H1 (cell line): ENCODE measurements around the gene LDLRAP1. TPM values are rescaled to one million over a fixed set of nuclear protein-coding genes. Genes with fewer than 3 reads are reported as not detected.

Source experiments
- CTCF ChIA-PET: fragments of 300-600 bp; sonication (Branson Sonifier 250); formaldehyde crosslinking; loops from one replicate; lab custom pipeline; 2021; ENCODE audit not compliant: partially characterized antibody; lab: Charles Lee
- POLR2A ChIA-PET: fragments of 300-600 bp; sonication (Branson Sonifier 250); formaldehyde crosslinking; loops from one replicate; lab custom pipeline; 2021; ENCODE audit warnings: inconsistent platforms; ENCODE audit not compliant: partially characterized antibody; lab: Charles Lee
- DNase-seq, 2 experiments: peaks; one replicate each; pipeline versions ENCODE4 v3.0.0 to v3.0.0-alpha.2; 2010 to 2022; ENCODE audit warnings: low spot score in 2 of 2, low read depth in 1 of 2, mixed read lengths in 1 of 2
- FAIRE-seq: peaks from 2 replicates; lab custom pipeline; 2011; peaks lifted over from hg19 to GRCh38; lab: Jason Lieb, UNC
- H2AFZ ChIP-seq: 2 replicates; pipeline ENCODE4 v1.8.1; 2012; ENCODE audit warnings: low read length, inconsistent platforms
- H2AK5ac ChIP-seq: 2 replicates; pipeline ENCODE4 v1.6.1; 2013; ENCODE audit warnings: low read depth, low read length
- H2BK120ac ChIP-seq: replicated peaks from 2 replicates; pipeline ENCODE3; 2013; ENCODE audit warnings: low read depth, low read length, inconsistent platforms
- H2BK12ac ChIP-seq: 2 replicates; pipeline ENCODE4 v1.6.1; 2013; ENCODE audit warnings: low read depth, low read length
- H2BK15ac ChIP-seq: 2 replicates; pipeline ENCODE4 v1.6.1; 2013; ENCODE audit warnings: low read length
- H2BK20ac ChIP-seq: 2 replicates; pipeline ENCODE4 v1.6.1; 2013; ENCODE audit warnings: low read length
- H2BK5ac ChIP-seq: 2 replicates; pipeline ENCODE4 v1.6.1; 2013; ENCODE audit warnings: low read depth, low read length
- H3K14ac ChIP-seq: 2 replicates; pipeline ENCODE4 v1.6.1; 2013; ENCODE audit warnings: inconsistent platforms; ENCODE audit not compliant: insufficient read length
- H3K18ac ChIP-seq: 2 replicates; pipeline ENCODE4 v1.6.1; 2013; ENCODE audit warnings: low read length; ENCODE audit errors: extremely low read depth
- H3K23ac ChIP-seq: 2 replicates; pipeline ENCODE4 v1.6.1; 2013; ENCODE audit warnings: inconsistent platforms; ENCODE audit not compliant: insufficient read length
- H3K23me2 ChIP-seq: 2 replicates; pipeline ENCODE4 v1.6.1; 2013; ENCODE audit warnings: low read depth, low read length
- H3K27ac ChIP-seq: 2 replicates; pipeline ENCODE4 v1.6.1; 2011; ENCODE audit warnings: low read depth, low read length, inconsistent platforms
- H3K27me3 ChIP-seq, 4 experiments: replicated peaks in 1 of 4; 1 replicate in 1 of 4; 2 replicates in 3 of 4; pipeline versions ENCODE4 v1.6.1 to v1.8.1; 2011 to 2013; ENCODE audit warnings: low read length in 3 of 4, mild to moderate bottlenecking in 3 of 4, inconsistent platforms in 2 of 4, mixed read lengths in 2 of 4, moderate library complexity in 1 of 4; ENCODE audit not compliant: control insufficient read depth in 3 of 4, insufficient read depth in 3 of 4; ENCODE audit errors: extremely low read depth in 1 of 4
- H3K36me3 ChIP-seq, 4 experiments: 2 replicates each; pipeline versions ENCODE4 v1.6.1 to v1.8.1; 2011 to 2013; ENCODE audit warnings: mild to moderate bottlenecking in 4 of 4, low read length in 3 of 4, moderate library complexity in 2 of 4, control low read depth in 1 of 4, inconsistent platforms in 1 of 4; ENCODE audit not compliant: insufficient read depth in 4 of 4, control insufficient read depth in 2 of 4
- H3K4ac ChIP-seq: replicated peaks from 2 replicates; pipeline ENCODE3; 2013; ENCODE audit warnings: low read length, low read depth, mixed read lengths, inconsistent platforms; ENCODE audit not compliant: insufficient read length
- H3K4me1 ChIP-seq, 4 experiments: replicated peaks in 1 of 4; 1 replicate in 1 of 4; 2 replicates in 3 of 4; pipeline versions ENCODE4 v1.6.1 to v1.8.1; 2011 to 2013; ENCODE audit warnings: low read length in 3 of 4, inconsistent platforms in 2 of 4, mixed read lengths in 1 of 4; ENCODE audit not compliant: insufficient read depth in 4 of 4, control insufficient read depth in 3 of 4
- H3K4me2 ChIP-seq, 2 experiments: 2 replicates each; pipeline versions ENCODE4 v1.6.1 to v1.8.1; 2011 to 2013; ENCODE audit warnings: low read depth in 2 of 2, low read length in 2 of 2, control low read depth in 1 of 2, inconsistent platforms in 1 of 2, mild to moderate bottlenecking in 1 of 2; ENCODE audit not compliant: insufficient read depth in 1 of 2
- H3K4me3 ChIP-seq, 4 experiments: fragments of 200-600, 300-600 bp in 1 of 4; sonication (generic), shearing (Covaris generic), sonication (Bioruptor Twin) in 1 of 4; 2 replicates each; pipeline versions ENCODE4 v1.5.1 to v1.8.1; 2011 to 2016; ENCODE audit warnings: low read length in 4 of 4, low read depth in 3 of 4, control low read depth in 2 of 4, inconsistent platforms in 2 of 4, mild to moderate bottlenecking in 2 of 4, mixed read lengths in 1 of 4, moderate library complexity in 1 of 4; ENCODE audit not compliant: insufficient read depth in 2 of 4; ENCODE audit errors: extremely low read depth in 1 of 4
- H3K56ac ChIP-seq: replicated peaks from 2 replicates; pipeline ENCODE3; 2013; ENCODE audit warnings: low read depth, mild to moderate bottlenecking, mixed read lengths, low read length, inconsistent platforms; ENCODE audit not compliant: insufficient read length
- H3K79me1 ChIP-seq: 2 replicates; pipeline ENCODE4 v1.6.1; 2013; ENCODE audit warnings: low read depth, low read length, control low read depth
- H3K79me2 ChIP-seq, 2 experiments: 2 replicates each; pipeline versions ENCODE4 v1.6.1 to v1.8.1; 2012 to 2013; ENCODE audit warnings: low read length in 2 of 2, mild to moderate bottlenecking in 2 of 2, inconsistent platforms in 1 of 2; ENCODE audit not compliant: insufficient read depth in 2 of 2, control insufficient read depth in 1 of 2
- H3K9ac ChIP-seq, 4 experiments: replicated peaks in 1 of 4; 1 replicate in 1 of 4; 2 replicates in 3 of 4; pipeline versions ENCODE4 v1.6.1 to v1.8.1; 2011 to 2013; ENCODE audit warnings: low read depth in 3 of 4, low read length in 3 of 4, control low read depth in 2 of 4, mild to moderate bottlenecking in 2 of 4, moderate library complexity in 2 of 4, inconsistent platforms in 1 of 4; ENCODE audit errors: extremely low read depth in 1 of 4
- H3K9me3 ChIP-seq, 2 experiments: 2 replicates each; pipeline versions ENCODE4 v1.6.1 to v1.8.1; 2012 to 2013; ENCODE audit warnings: mild to moderate bottlenecking in 2 of 2, moderate library complexity in 2 of 2, control low read depth in 1 of 2, inconsistent platforms in 1 of 2, low read depth in 1 of 2, low read length in 1 of 2, mixed read lengths in 1 of 2; ENCODE audit not compliant: insufficient read depth in 2 of 2
- H4K20me1 ChIP-seq, 2 experiments: replicated peaks in 1 of 2; 2 replicates each; pipeline versions ENCODE3 to v1.8.1; 2011 to 2013; ENCODE audit warnings: inconsistent platforms in 2 of 2, low read length in 2 of 2, mild to moderate bottlenecking in 1 of 2; ENCODE audit not compliant: insufficient read depth in 2 of 2, control insufficient read depth in 1 of 2
- H4K5ac ChIP-seq: 2 replicates; pipeline ENCODE4 v1.6.1; 2013; ENCODE audit warnings: low read length, low read depth, mixed read lengths, inconsistent platforms; ENCODE audit not compliant: insufficient read length
- H4K8ac ChIP-seq: 2 replicates; pipeline ENCODE4 v1.8.0; 2013; ENCODE audit warnings: mild to moderate bottlenecking, moderate library complexity, low read length, inconsistent platforms; ENCODE audit not compliant: insufficient read depth; ENCODE audit errors: extremely low read depth
- H4K91ac ChIP-seq: replicated peaks from 2 replicates; pipeline ENCODE3; 2013; ENCODE audit warnings: low read length, mixed read lengths, inconsistent platforms; ENCODE audit not compliant: insufficient read length
- CTBP2 ChIP-seq: IDR thresholded peaks from 2 replicates; pipeline ENCODE4 v1.7.0; 2011; ENCODE audit warnings: borderline replicate concordance, mild to moderate bottlenecking, moderate library complexity, mixed read lengths, low read length; ENCODE audit not compliant: insufficient read depth, insufficient read length
- CTCF ChIP-seq, 3 experiments: IDR thresholded peaks; 1 replicate in 2 of 3; 2 replicates in 1 of 3; pipeline versions ENCODE4 v1.5.1 to v1.6.1; 2011; ENCODE audit warnings: low read length in 3 of 3, mild to moderate bottlenecking in 3 of 3, inconsistent platforms in 2 of 3, low read depth in 1 of 3, moderate library complexity in 1 of 3; ENCODE audit not compliant: insufficient read depth in 1 of 3; ENCODE audit errors: control extremely low read depth in 1 of 3
- KDM4A ChIP-seq: IDR thresholded peaks from one replicate; pipeline ENCODE4 v1.7.1; 2012; ENCODE audit warnings: low read depth, mild to moderate bottlenecking, moderate library complexity, low read length, inconsistent platforms; ENCODE audit not compliant: severe bottlenecking
- RNF2 ChIP-seq: fragments of 200-900, 300-1000 bp; sonication (generic); IDR thresholded peaks from 2 replicates; pipeline ENCODE4 v1.7.1; 2016; ENCODE audit warnings: borderline replicate concordance, low read depth, mild to moderate bottlenecking, antibody characterized with exemption, low read length; ENCODE audit not compliant: poor library complexity, severe bottlenecking; ENCODE audit errors: missing control alignments
- RXRA ChIP-seq: IDR thresholded peaks from 2 replicates; pipeline ENCODE4 v1.6.1; 2011; ENCODE audit warnings: low read depth, mild to moderate bottlenecking, low read length, moderate library complexity; ENCODE audit not compliant: insufficient read depth
- SP2 ChIP-seq: IDR thresholded peaks from 2 replicates; pipeline ENCODE4 v1.6.1; 2012; ENCODE audit warnings: mild to moderate bottlenecking, low read length, inconsistent platforms
- YY1 ChIP-seq: IDR thresholded peaks from 2 replicates; pipeline ENCODE4 v1.6.1; 2011; ENCODE audit warnings: low read depth, mild to moderate bottlenecking, low read length
- WGBS, 2 experiments: shearing (Covaris generic) in 1 of 2; methylation state at CpG; one replicate each; pipeline versions ENCODE4 v1.1.6 to v1.1.7; 2013 to 2015; ENCODE audit warnings: low lambda C conversion rate in 2 of 2, mixed read lengths in 2 of 2, inconsistent platforms in 1 of 2, low coverage in 1 of 2, missing lambda C conversion rate in 1 of 2; ENCODE audit not compliant: insufficient replicate concordance in 2 of 2, insufficient coverage in 1 of 2, insufficient read length in 1 of 2; ENCODE audit errors: extremely low coverage in 1 of 2, missing lambda C conversion rate in 1 of 2; 5-methylcytosine and 5-hydroxymethylcytosine counted together
- polyA plus RNA-seq, 7 experiments: library from polyadenylated mRNA; depleted of rRNA in 3 of 7; stranded (reverse) in 5 of 7; unstranded in 2 of 7; fragments of >200 nt in 5 of 7; fragments of 200-250 nt in 2 of 7; gene quantifications; 1 replicate in 5 of 7; 2 replicates in 1 of 7; 4 replicates in 1 of 7; pipeline versions ENCODE4 v1.2.1 to v1.2.3, GENCODE V29; 2011 to 2013; ENCODE audit warnings: missing spikeins in 2 of 7, mixed read lengths in 2 of 7
- total RNA-seq: library from RNA; stranded (reverse); fragmentation: NEBNext Ultra II Directional; extraction: Animal tissue kit (Norgen Biotek cat#: 25700); gene quantifications from 2 replicates; pipeline ENCODE4 v1.2.1, GENCODE V29; 2021

Gene LDLRAP1
- total and polyA plus RNA-seq, 2 of the 8 experiments (the other 6 are each of a cell fraction or from before 2014, with no cell fraction given) = 12.8 to 13.2 TPM

GRCh38 chr1:25616095-25616986, 72.9 kb downstream of the LDLRAP1 start, which contains the start of gene MAN1C1:
MAN1C1 (plus strand) TSS chr1:25616791; CDS start chr1:25617798, 1,007 bp downstream.
- H4K8ac ChIP-seq = peak within 1 kb of the TSS; percentile 58; the same call in 1 of the 2 replicates
- peak within 1 kb of the TSS; percentile 10 for H4K5ac ChIP-seq
- H3K9me3 ChIP-seq = no peaks in the 10 kb centered on the region
- peaks cover 11% of the 10 kb centered on the region; the same call in 1 of the 2 replicates for H3K23me2 ChIP-seq
- ChIA-PET CTCF (interaction anchor here (1.4 to 1.7 kb wide), 2 partner anchors 35 to 76 kb away, joined by 4 to 5 read pairs; no protein-coding TSS in a partner anchor), POLR2A (interaction anchor here (0.8 kb wide), 1 partner anchor 85 kb away, joined by 3 read pairs; no protein-coding TSS in a partner anchor)
- peak within 1 kb of the TSS; percentile 33; the same call in 1 of the 2 replicates for H2BK15ac ChIP-seq
- no peak within 1 kb of the TSS for H3K23ac ChIP-seq
- H4K91ac ChIP-seq = peak within 1 kb of the TSS; percentile 22
- H3K36me3 ChIP-seq = no peaks in the 10 kb centered on the region
- H3K27ac ChIP-seq = no peak within 1 kb of the TSS
- peak within 1 kb of the TSS; percentile 23; the same call in 1 of the 2 replicates for H2AFZ ChIP-seq
- H3K14ac ChIP-seq = no peak within 1 kb of the TSS
- peak within 1 kb of the TSS; percentile 76 to 82 for H3K4me2 ChIP-seq
- peaks cover 0 to 25% (median 6%) of the 10 kb centered on the region in 4 experiments; a peak in 6 of 7 replicates for H3K4me1 ChIP-seq
- no peak within 1 kb of the TSS for H2AK5ac ChIP-seq
- no peaks in the 10 kb centered on the region for H3K79me2 ChIP-seq
- H3K4me3 ChIP-seq = peak within 1 kb of the TSS; percentile 53 to 83 (median 64)
- H3K56ac ChIP-seq = no peak within 1 kb of the TSS
- H3K27me3 ChIP-seq = peaks cover 9 to 29% (median 17%) of the 10 kb centered on the region in 4 experiments
- H3K79me1 ChIP-seq = no peaks in the 10 kb centered on the region; the same call in 1 of the 2 replicates
- 1% methylated on average over 44 of the region's 116 CpGs; no CpG with 5 or more reads in 1 of the 2 experiments for WGBS, 2 experiments
- peak within 1 kb of the TSS; percentile 55; the same call in 1 of the 2 replicates for H3K18ac ChIP-seq
- H2BK120ac ChIP-seq = no peak within 1 kb of the TSS
- no peak within 1 kb of the TSS; a peak in 1 of 7 replicates for H3K9ac ChIP-seq
- H3K4ac ChIP-seq = no peak within 1 kb of the TSS
- H2BK20ac ChIP-seq = no peak within 1 kb of the TSS
- peak; percentile 83 to 96 for DNase-seq
- no peak within 1 kb of the TSS for H2BK12ac ChIP-seq
- no peak within 1 kb of the TSS; the same call in 1 of the 2 replicates for H2BK5ac ChIP-seq
- FAIRE-seq = no peak
- peaks cover 0 to 2% of the 10 kb centered on the region in 2 experiments for H4K20me1 ChIP-seq
- TF ChIP-seq RNF2 (no peak), CTBP2 (no peak), RXRA (no peak), KDM4A (no peak), YY1 (peak; percentile 70), CTCF (IDR thresholded peaks at IDR 0.05; ENCODE audit: control extremely low read depth in 1 of 3, insufficient read depth in 1 of 3, low read depth in 1 of 3, low read length in 3 of 3) (peak; percentile 28 to 57 (median 41)), SP2 (no peak)
